GM12878 (cell line): ENCODE data around the gene DDR2. TPM values are rescaled to one million over a fixed set of nuclear protein-coding genes. Genes with fewer than 3 reads are reported as not detected.
"Not testable (repeated sequence)": the region's sequence is repeated elsewhere in the genome, so short reads cannot be mapped to it uniquely, and the experiment has no call there.

Experiments
- ATAC-seq: fragments of 200-7000 bp; cut with Tn5 transposase; 3 replicates; pipeline ENCODE4 v1.9.1; 2020; ENCODE audit warnings: mild to moderate bottlenecking, moderate library complexity
- BruUV-seq: library from RNA; stranded (reverse); fragments of 400-500 nt; replicated peaks from 2 replicates; lab custom pipeline; 2021; lab: Mats Ljungman, UMichigan
- CTCF ChIA-PET: fragments of 300-600 bp; sonication (Branson Sonifier 250); formaldehyde crosslinking; extraction: SDS; loops from one replicate; lab custom pipeline; 2021; ENCODE audit warnings: inconsistent platforms; lab: Yijun Ruan, JAX
- POLR2A ChIA-PET: fragments of 350-600 bp; formaldehyde crosslinking; extraction: SDS; loops from one replicate; lab custom pipeline; 2021; ENCODE audit warnings: inconsistent platforms; lab: Charles Lee
- RAD21 ChIA-PET: fragments of 300-600 bp; sonication (Branson Sonifier 250); formaldehyde crosslinking; loops from one replicate; lab custom pipeline; 2023; ENCODE audit warnings: antibody characterized with exemption; ENCODE audit not compliant: unreplicated experiment; lab: Charles Lee
- SMC1A ChIA-PET: fragments of 300-600 bp; sonication (Branson Sonifier 250); formaldehyde crosslinking; loops from one replicate; lab custom pipeline; 2023; ENCODE audit not compliant: unreplicated experiment, uncharacterized antibody; lab: Charles Lee
- DNase-seq: peaks from one replicate; pipeline ENCODE4 v3.0.0-alpha.2; 2011; ENCODE audit warnings: low read depth, low spot score
- FAIRE-seq: peaks from 3 replicates; lab custom pipeline; 2011; peaks lifted over from hg19 to GRCh38; lab: Jason Lieb, UNC
- H2AFZ ChIP-seq: 2 replicates; pipeline ENCODE4 v1.6.0; 2011; ENCODE audit warnings: low read depth, low read length, control low read depth; ENCODE audit not compliant: control insufficient read depth
- H3K27ac ChIP-seq: 2 replicates; pipeline ENCODE4 v1.5.1; 2011; ENCODE audit warnings: control low read depth; ENCODE audit not compliant: control insufficient read depth, insufficient read depth
- H3K27me3 ChIP-seq, 2 experiments: replicated peaks in 1 of 2; 2 replicates each; pipeline versions ENCODE4 v1.6.0 to v1.6.1; 2011; ENCODE audit warnings: low read length in 1 of 2; ENCODE audit not compliant: control insufficient read depth in 2 of 2, insufficient read depth in 2 of 2
- H3K36me3 ChIP-seq, 2 experiments: 2 replicates each; pipeline ENCODE4 v1.5.1; 2011; ENCODE audit warnings: low read length in 1 of 2; ENCODE audit not compliant: control insufficient read depth in 2 of 2, insufficient read depth in 2 of 2
- H3K4me1 ChIP-seq: 2 replicates; pipeline ENCODE4 v1.6.1; 2011; ENCODE audit warnings: mild to moderate bottlenecking, low read length, moderate library complexity, mixed read lengths; ENCODE audit not compliant: control insufficient read depth, insufficient read depth
- H3K4me2 ChIP-seq: 2 replicates; pipeline ENCODE4 v1.6.0; 2011; ENCODE audit warnings: control low read depth; ENCODE audit not compliant: control insufficient read depth, insufficient read depth
- H3K4me3 ChIP-seq: fragments of 200-600 bp; sonication (generic); 2 replicates; pipeline ENCODE4 v1.5.1; 2016
- H3K79me2 ChIP-seq: 2 replicates; pipeline ENCODE4 v1.6.0; 2011; ENCODE audit warnings: low read length; ENCODE audit not compliant: control insufficient read depth, insufficient read depth
- H3K9ac ChIP-seq: 2 replicates; pipeline ENCODE4 v1.8.0; 2011; ENCODE audit warnings: low read length, control low read depth, mixed read lengths; ENCODE audit not compliant: control insufficient read depth, insufficient read depth
- H3K9me3 ChIP-seq: replicated peaks from 3 replicates; pipeline ENCODE4 v1.5.1; 2011; ENCODE audit warnings: mild to moderate bottlenecking, low read length; ENCODE audit not compliant: control insufficient read depth, insufficient read depth
- H4K20me1 ChIP-seq: 2 replicates; pipeline ENCODE4 v1.6.0; 2011; ENCODE audit not compliant: control insufficient read depth, insufficient read depth
- CREB1 ChIP-seq: IDR thresholded peaks from 2 replicates; pipeline ENCODE4 v1.6.1; 2012; ENCODE audit warnings: low read depth, mild to moderate bottlenecking, inconsistent platforms
- EGR1 ChIP-seq, 2 experiments: IDR thresholded peaks; 1 replicate in 1 of 2; 2 replicates in 1 of 2; pipeline ENCODE4 v1.6.1; 2011 to 2012; ENCODE audit warnings: low read depth in 2 of 2, low read length in 2 of 2, borderline replicate concordance in 1 of 2, mild to moderate bottlenecking in 1 of 2, moderate library complexity in 1 of 2
- EP300 ChIP-seq, 2 experiments: fragments of 150-350 bp in 1 of 2; IDR thresholded peaks; 2 replicates each; pipeline ENCODE4 v1.6.1; 2011 to 2012; ENCODE audit warnings: low read depth in 2 of 2, low read length in 2 of 2, borderline replicate concordance in 1 of 2, improper control_type of control experiment in 1 of 2, inconsistent platforms in 1 of 2; ENCODE audit not compliant: control insufficient read depth in 1 of 2
- IRF5 ChIP-seq: fragments of 450-650 bp; IDR thresholded peaks from 2 replicates; pipeline ENCODE4 v1.6.1; 2017; ENCODE audit warnings: borderline replicate concordance
- NFYA ChIP-seq: IDR thresholded peaks from 2 replicates; pipeline ENCODE4 v1.6.1; 2011; ENCODE audit warnings: low read depth, mild to moderate bottlenecking, low read length, improper control_type of control experiment, borderline replicate concordance
- RAD21 ChIP-seq: IDR thresholded peaks from 2 replicates; pipeline ENCODE4 v1.6.1; 2011; ENCODE audit warnings: mild to moderate bottlenecking, low read depth, low read length, moderate library complexity; ENCODE audit not compliant: insufficient read depth
- WGBS: methylation state at CpG from one replicate; pipeline ENCODE4 v1.1.6; 2016; ENCODE audit warnings: low lambda C conversion rate; ENCODE audit not compliant: insufficient replicate concordance, insufficient coverage; ENCODE audit errors: missing lambda C conversion rate; 5-methylcytosine and 5-hydroxymethylcytosine counted together
- in situ Hi-C: fragments of 300-500 bp; cut with MboI; formaldehyde crosslinking; loops from 9 replicates; pipeline ENCODE4 v1.14.3; 2018; ENCODE audit warnings: mixed read lengths
- intact Hi-C: fragments of 100-400 bp; cut with micrococcal nuclease; formaldehyde crosslinking; loops from one replicate; pipeline ENCODE4 v1.14.2; 2022; ENCODE audit not compliant: unreplicated experiment
- polyA plus RNA-seq, 11 experiments: library from polyadenylated mRNA; depleted of rRNA in 4 of 11; unstranded in 6 of 11; stranded (reverse) in 5 of 11; fragments of >200 nt; fragmentation: Nextera tagmentation in 4 of 11; fragmentation: Illumina TruSeq in 1 of 11; extraction: Ambion mirVana in 4 of 11; extraction: Trizol in 1 of 11; gene quantifications; 1 replicate in 1 of 11; 2 replicates in 10 of 11; pipeline versions ENCODE4 v1.2.1 to v1.2.3, GENCODE V29; 2011 to 2016; ENCODE audit warnings: inconsistent platforms in 2 of 11, missing spikeins in 2 of 11, low read depth in 1 of 11
- total RNA-seq, 4 experiments: library from RNA; depleted of rRNA in 3 of 4; stranded (reverse); fragments of >200 nt in 3 of 4; fragmentation: Illumina TruSeq in 1 of 4; extraction: Trizol in 1 of 4; gene quantifications; 2 replicates each; pipeline versions ENCODE4 v1.2.1 to v1.2.3, GENCODE V29; 2013 to 2021
- TF ChIP-seq, protein P1 (sequence below): IDR thresholded peaks from 2 replicates; pipeline ENCODE4 v1.6.1; 2012; ENCODE audit warnings: low read depth, low read length, improper control_type of control experiment
- TF ChIP-seq, protein P2 (sequence below): fragments of 450-650 bp; conservative IDR thresholded peaks from 2 replicates; pipeline ENCODE4 v1.6.1; 2017; ENCODE audit warnings: mild to moderate bottlenecking, moderate library complexity

DDR2 gene
- total and polyA plus RNA-seq, 10 of the 15 experiments (the other 5 are each of a cell fraction or from before 2014, with no cell fraction given) = 1.9 to 8.8 (median 5.5) TPM

DNA sequence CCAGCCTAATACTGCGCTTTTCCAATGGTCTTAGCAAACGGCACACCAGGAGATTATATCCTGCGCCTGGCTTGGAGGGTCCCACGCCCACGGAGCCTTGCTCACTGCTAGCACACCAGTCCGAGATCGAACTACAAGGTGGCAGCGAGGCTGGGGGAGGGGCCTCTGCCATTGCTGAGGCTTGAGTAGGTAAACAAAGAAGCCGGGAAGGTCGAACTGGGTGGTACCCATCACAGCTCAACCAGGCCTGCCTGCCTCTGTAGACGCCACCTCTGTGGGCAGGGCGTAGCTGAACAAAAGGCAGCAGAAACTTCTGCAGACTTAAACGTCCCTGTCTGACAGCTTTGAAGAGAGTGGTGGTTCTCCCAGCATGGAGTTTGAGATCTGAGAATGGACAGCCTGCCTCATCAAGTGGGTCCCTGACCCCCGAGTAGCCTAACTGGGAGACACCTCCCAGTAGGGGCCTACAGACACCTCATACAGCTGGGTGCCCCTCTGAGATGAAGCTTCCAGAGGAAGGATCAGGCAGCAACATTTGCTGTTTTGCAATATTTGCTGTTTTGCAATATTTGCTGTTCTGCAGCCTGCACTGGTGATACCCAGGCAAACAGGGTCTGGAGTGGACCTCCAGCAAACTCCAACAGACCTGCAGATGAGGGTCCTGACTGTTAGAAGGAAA is 114.1 kb downstream of the DDR2 start:
- SMC1A ChIA-PET = interaction anchor here (1.2 to 1.3 kb wide), 2 partner anchors 129 to 133 kb away, joined by 4 to 7 read pairs; no protein-coding TSS in a partner anchor
- POLR2A ChIA-PET, H3K9me3 ChIP-seq, H3K4me3 ChIP-seq, H3K9ac ChIP-seq, FAIRE-seq, H3K27me3 ChIP-seq, DNase-seq, H3K79me2 ChIP-seq, ATAC-seq, H3K4me1 ChIP-seq, H2AFZ ChIP-seq, in situ Hi-C loops, H3K36me3 ChIP-seq, RAD21 ChIA-PET, intact Hi-C loops, H3K27ac ChIP-seq, H3K4me2 ChIP-seq, BruUV-seq, H4K20me1 ChIP-seq: not testable (repeated sequence)
- CTCF ChIA-PET = interaction anchor here (0.8 to 1.7 kb wide), 2 partner anchors 11 to 31 kb away, joined by 3 read pairs; no protein-coding TSS in a partner anchor
- 65% methylated on average over 14 of the region's 14 CpGs for WGBS

- 95% methylated on average over 1 of the region's 1 CpG for WGBS
- no peaks in the 10 kb centered on the region for H3K36me3 ChIP-seq
- ChIA-PET RAD21 (no interaction called here), CTCF (no interaction called here), POLR2A (no interaction called here), SMC1A (interaction anchor here (0.8 kb wide), 1 partner anchor 140 kb away, joined by 3 read pairs; no protein-coding TSS in a partner anchor)
- H3K9ac ChIP-seq = no peak overlapping the region
- ATAC-seq (no peak), FAIRE-seq (no peak), DNase-seq (no peak)
- H3K9me3 ChIP-seq = no peaks in the 10 kb centered on the region
- no peak overlapping the region for H3K27ac ChIP-seq
- no peaks in the 10 kb centered on the region for H3K4me1 ChIP-seq
- no peak overlapping the region for H2AFZ ChIP-seq
- no peak overlapping the region for H3K4me2 ChIP-seq
- in situ Hi-C loops (no loop called here), intact Hi-C loops (no loop called here)
- no peaks in the 10 kb centered on the region for H4K20me1 ChIP-seq
- H3K79me2 ChIP-seq = no peaks in the 10 kb centered on the region
- H3K27me3 ChIP-seq = no peaks in the 10 kb centered on the region
- no TSS peak for BruUV-seq
- no peak overlapping the region for H3K4me3 ChIP-seq
- peak; percentile 42; the same call in 1 of the 2 replicates for TF ChIP-seq RAD21
- TF ChIP-seq IRF5 = no peak
- TF ChIP-seq, protein P1, sequence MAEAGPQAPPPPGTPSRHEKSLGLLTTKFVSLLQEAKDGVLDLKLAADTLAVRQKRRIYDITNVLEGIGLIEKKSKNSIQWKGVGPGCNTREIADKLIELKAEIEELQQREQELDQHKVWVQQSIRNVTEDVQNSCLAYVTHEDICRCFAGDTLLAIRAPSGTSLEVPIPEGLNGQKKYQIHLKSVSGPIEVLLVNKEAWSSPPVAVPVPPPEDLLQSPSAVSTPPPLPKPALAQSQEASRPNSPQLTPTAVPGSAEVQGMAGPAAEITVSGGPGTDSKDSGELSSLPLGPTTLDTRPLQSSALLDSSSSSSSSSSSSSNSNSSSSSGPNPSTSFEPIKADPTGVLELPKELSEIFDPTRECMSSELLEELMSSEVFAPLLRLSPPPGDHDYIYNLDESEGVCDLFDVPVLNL = no peak
- TF ChIP-seq CREB1 = no peak
- no peak for TF ChIP-seq EGR1 (IDR thresholded peaks at IDR 0.05; ENCODE audit: borderline replicate concordance in 1 of 2, low read depth in 2 of 2, low read length in 2 of 2)
- no peak for TF ChIP-seq NFYA
- no peak for TF ChIP-seq EP300 (IDR thresholded peaks at IDR 0.05; ENCODE audit: borderline replicate concordance in 1 of 2, control insufficient read depth in 1 of 2, low read depth in 2 of 2, low read length in 2 of 2)
- TF ChIP-seq, protein P2, sequence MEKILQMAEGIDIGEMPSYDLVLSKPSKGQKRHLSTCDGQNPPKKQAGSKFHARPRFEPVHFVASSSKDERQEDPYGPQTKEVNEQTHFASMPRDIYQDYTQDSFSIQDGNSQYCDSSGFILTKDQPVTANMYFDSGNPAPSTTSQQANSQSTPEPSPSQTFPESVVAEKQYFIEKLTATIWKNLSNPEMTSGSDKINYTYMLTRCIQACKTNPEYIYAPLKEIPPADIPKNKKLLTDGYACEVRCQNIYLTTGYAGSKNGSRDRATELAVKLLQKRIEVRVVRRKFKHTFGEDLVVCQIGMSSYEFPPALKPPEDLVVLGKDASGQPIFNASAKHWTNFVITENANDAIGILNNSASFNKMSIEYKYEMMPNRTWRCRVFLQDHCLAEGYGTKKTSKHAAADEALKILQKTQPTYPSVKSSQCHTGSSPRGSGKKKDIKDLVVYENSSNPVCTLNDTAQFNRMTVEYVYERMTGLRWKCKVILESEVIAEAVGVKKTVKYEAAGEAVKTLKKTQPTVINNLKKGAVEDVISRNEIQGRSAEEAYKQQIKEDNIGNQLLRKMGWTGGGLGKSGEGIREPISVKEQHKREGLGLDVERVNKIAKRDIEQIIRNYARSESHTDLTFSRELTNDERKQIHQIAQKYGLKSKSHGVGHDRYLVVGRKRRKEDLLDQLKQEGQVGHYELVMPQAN = no peak
Measured at GRCh38 chr1:162753001-162753658, 120.9 kb downstream of the DDR2 start.
